ENCODE measurements around the gene RABEP1. TPM values are rescaled to one million over a fixed set of nuclear protein-coding genes. Genes with fewer than 3 reads are reported as not detected.

RABEP1 gene, protein sequence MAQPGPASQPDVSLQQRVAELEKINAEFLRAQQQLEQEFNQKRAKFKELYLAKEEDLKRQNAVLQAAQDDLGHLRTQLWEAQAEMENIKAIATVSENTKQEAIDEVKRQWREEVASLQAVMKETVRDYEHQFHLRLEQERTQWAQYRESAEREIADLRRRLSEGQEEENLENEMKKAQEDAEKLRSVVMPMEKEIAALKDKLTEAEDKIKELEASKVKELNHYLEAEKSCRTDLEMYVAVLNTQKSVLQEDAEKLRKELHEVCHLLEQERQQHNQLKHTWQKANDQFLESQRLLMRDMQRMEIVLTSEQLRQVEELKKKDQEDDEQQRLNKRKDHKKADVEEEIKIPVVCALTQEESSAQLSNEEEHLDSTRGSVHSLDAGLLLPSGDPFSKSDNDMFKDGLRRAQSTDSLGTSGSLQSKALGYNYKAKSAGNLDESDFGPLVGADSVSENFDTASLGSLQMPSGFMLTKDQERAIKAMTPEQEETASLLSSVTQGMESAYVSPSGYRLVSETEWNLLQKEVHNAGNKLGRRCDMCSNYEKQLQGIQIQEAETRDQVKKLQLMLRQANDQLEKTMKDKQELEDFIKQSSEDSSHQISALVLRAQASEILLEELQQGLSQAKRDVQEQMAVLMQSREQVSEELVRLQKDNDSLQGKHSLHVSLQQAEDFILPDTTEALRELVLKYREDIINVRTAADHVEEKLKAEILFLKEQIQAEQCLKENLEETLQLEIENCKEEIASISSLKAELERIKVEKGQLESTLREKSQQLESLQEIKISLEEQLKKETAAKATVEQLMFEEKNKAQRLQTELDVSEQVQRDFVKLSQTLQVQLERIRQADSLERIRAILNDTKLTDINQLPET
- 59.4 and 66.9 TPM in 2 replicates for total RNA-seq

DNA sequence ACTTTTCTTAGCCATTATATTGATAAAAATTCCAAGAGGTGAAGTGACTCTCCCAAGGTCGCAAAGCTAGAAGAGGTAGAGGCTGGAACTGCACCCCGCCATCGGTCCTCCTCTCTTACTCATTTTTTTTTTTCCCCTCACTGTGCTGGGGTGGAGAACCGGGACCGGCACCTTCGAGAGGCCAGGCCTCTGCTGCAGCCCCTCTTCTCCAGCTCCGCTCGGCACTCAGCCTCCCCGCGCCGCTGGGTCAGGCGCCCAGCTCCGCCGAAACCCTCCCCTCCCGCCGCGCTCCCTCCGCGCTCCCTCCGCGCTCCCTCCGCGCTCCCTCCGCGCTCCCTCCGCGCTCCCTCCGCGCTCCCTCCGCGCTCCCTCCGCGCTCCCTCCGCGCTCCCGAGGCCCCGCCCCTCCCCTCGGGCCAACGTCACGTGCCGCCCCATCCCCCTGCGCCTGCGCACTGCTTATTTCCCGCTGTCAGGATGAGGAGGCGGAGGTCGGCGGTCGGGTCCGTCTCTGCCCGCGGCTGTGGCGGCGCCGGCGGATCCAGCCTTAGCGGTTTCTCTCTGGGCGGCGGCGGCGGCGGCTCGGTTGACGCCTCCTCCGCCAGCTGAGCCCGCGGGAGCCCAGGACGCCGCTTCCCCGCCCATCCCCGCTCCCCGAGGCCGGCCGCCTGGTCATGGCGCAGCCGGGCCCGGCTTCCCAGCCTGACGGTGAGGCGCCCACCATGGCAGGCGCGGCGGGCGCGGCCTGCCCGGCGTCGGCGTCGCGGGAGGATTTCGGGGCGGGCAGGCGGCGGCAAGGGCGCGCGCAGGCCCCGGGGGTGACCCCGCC, at the start of gene RABEP1:
Gene RABEP1 (plus strand): TSS at position 471 of the 828 bp plus-strand sequence. CDS start 203 bp downstream, at position 674.

DNA sequence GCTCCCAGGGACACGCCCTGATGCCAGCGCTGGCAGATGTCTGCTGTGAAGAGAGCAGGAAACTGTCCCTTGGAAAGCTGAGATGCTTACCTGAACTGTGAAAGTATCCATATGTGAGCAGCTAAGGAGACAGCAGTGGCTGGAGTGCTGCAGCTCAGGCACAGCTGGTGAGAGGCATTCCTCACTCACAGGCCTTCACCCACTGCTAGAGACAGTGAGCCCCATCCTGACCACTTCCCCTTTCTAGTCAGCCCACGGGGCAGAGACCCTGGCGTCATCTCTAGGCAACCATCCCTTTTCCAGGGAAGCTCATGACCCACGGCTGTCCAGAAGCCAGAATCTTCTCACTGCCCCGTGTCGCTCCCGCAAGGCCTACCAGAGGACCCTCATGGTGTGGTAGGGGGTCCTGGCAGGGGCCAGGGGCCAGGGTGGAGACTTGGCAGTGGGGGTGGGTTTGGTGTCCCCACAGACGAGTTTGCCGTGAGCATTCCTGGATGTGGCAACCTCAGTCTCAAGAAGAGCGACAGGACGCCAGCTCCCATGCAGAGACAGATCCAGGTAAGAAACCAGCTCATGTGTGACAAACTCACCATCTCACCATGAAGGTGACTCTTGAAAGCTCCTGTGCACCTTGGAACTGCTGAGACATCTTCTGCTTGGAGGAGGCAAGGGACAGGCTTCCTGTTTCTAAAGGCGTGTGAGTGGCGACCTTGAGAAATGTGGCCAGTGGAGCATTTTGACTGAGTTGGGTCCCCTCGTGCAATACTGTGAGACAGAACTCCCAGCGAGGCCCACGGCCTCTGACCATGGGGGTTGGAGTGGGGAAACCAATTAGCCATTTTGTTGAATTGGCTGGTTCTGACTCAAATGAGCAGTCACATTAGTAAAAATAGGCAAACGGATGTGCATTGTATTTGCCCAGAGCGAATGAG, 47.2 kb upstream of the RABEP1 start, which contains the start of gene SCIMP:
Gene SCIMP (minus strand): TSS at position 216 of the 932 bp plus-strand sequence. CDS start 105 bp downstream, at position 111.

DNA sequence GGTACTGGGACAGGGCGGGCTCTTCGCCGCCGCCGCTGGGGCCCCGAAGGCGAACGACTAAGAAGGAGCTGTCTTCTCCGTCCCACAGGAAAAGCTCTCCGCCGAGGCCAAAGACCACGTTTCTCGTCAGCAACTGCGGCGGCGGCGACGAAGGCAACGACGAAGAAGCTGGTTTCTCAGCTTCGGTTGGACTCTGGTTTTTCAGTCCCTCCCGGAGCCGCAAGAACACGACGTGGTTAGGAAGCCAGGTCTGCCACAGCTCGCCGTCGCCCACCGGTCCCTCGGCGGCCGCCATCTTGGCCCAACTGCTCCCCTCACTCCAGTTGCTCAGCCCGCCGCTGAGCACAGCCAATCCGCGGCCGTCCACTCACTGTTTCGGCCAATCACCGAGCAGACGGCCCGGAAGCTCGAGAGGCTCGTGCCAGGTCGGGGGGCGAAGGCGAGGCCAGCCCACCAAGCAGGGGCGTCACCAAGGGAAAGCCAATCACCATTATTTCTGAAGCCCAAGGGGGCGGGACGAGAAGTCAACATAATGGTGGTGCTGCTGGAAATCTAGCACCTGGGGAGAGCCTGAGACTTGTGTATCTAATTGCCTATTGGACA, 137.4 kb downstream of the RABEP1 start, which contains the start of gene NUP88:
Gene NUP88 (minus strand): TSS at position 307 of the 603 bp plus-strand sequence. CDS start 12 bp downstream, at position 295.

DNA sequence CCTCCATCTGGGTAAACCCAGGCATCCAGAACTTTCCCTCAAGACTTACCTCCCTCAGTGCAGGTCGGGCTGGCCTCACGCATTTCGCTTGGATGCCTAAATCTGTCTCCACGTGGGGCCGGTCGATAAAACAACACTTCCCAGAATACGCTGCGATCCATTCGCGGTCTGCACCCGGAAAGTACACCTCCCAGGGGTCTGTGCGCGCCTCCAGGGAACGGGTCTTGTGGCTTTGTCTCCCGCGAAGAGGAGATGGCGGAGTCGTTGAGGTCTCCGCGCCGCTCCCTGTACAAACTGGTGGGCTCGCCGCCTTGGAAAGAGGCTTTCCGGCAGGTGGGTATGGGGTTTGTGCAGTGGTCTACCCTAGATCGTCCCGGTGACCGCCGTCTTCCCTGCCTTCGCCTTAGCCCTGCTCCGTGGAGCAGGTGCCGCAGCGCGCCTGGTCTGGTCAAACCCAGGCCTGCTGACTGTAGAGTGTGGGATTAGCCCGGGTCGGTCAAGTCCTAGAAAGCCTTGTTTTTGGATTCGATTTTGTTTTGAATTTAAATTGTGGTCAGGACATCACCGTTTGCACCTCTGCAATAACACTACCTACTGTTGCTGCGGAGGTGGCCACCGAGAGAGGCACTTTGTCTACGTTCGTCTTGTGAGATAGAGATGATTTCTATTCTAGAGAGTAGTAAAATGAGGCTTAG, 138.0 kb downstream of the RABEP1 start, which contains the start of gene RPAIN:
Gene RPAIN (plus strand): TSS at position 224 of the 695 bp plus-strand sequence. CDS start 29 bp downstream, at position 253.

Other genes with a start within 250 kb of the RABEP1 start
- gene SLC52A1, start 246.9 kb upstream of the RABEP1 start, total RNA-seq, result 0.07 TPM in 1 of 2 replicates, not detected in the other
- gene ZFP3, start 203.8 kb upstream of the RABEP1 start, total RNA-seq, result 1.7 and 2.4 TPM in 2 replicates
- 6.7 and 7.7 TPM in 2 replicates for gene ZNF232, start 170.4 kb upstream of the RABEP1 start, total RNA-seq
- under 0.01 TPM in 1 of 2 replicates, not detected in the other for gene USP6, start 166.3 kb upstream of the RABEP1 start, total RNA-seq
- 5.2 and 6.7 TPM in 2 replicates for gene ZNF594, start 90.4 kb upstream of the RABEP1 start, total RNA-seq
- gene SCIMP, start 47.4 kb upstream of the RABEP1 start, total RNA-seq, result not detected in 2 replicates
- gene NUP88, start 137.4 kb downstream of the RABEP1 start, total RNA-seq, result 155 and 167 TPM in 2 replicates
- gene RPAIN, start 137.9 kb downstream of the RABEP1 start, total RNA-seq, result 47.7 and 48.9 TPM in 2 replicates
- gene C1QBP, start 156.9 kb downstream of the RABEP1 start, total RNA-seq, result 414 and 439 TPM in 2 replicates
- 26.7 and 31.6 TPM in 2 replicates for gene DHX33, start 186.7 kb downstream of the RABEP1 start, total RNA-seq
- gene DERL2, start 203.9 kb downstream of the RABEP1 start, total RNA-seq, result 31.8 and 35.0 TPM in 2 replicates
- 22.6 and 24.5 TPM in 2 replicates for gene MIS12, start 204.3 kb downstream of the RABEP1 start, total RNA-seq